Hematopoietic multipotent progenitor cell treated with erythropoietin and hydrocortisone succinate and interleukin-3 and kit ligand, for 4 days (in vitro differentiated cells): Measurements from ENCODE around the gene ST6GALNAC3.
"Not testable (repeated sequence)": the region's sequence is repeated elsewhere in the genome, so short reads cannot be mapped to it uniquely, and the experiment has no call there.

Source experiments
- DNase-seq: peaks from one replicate; pipeline ENCODE4 v3.0.0-alpha.2; 2015

Gene ST6GALNAC3

DNA sequence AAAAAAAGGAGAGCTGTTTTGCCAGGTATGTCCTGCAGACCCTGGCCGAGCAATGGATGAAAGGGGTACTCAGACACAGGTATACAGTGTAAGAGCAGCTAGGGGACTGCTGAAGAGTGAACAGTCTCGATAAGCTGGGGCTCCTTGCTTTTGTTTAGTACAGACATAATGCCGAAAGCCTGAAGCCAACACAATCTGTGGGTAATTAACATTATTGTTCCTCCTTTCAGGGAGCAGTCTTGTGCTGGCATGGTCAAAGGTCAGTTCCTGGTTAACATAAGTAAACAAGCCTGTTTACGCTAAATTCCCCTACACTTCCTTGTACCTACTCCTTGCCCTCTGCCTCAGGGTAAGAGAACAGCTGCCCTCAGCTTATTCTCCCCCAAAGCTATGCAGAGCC is 520.5 kb downstream of the ST6GALNAC3 start:
- no peak for DNase-seq

GRCh38 chr1:76601465-76601864 is 526.9 kb downstream of the ST6GALNAC3 start:
- no peak for DNase-seq

GRCh38 chr1:76607717-76608116 is 533.2 kb downstream of the ST6GALNAC3 start:
- peak; percentile 86 for DNase-seq

DNA sequence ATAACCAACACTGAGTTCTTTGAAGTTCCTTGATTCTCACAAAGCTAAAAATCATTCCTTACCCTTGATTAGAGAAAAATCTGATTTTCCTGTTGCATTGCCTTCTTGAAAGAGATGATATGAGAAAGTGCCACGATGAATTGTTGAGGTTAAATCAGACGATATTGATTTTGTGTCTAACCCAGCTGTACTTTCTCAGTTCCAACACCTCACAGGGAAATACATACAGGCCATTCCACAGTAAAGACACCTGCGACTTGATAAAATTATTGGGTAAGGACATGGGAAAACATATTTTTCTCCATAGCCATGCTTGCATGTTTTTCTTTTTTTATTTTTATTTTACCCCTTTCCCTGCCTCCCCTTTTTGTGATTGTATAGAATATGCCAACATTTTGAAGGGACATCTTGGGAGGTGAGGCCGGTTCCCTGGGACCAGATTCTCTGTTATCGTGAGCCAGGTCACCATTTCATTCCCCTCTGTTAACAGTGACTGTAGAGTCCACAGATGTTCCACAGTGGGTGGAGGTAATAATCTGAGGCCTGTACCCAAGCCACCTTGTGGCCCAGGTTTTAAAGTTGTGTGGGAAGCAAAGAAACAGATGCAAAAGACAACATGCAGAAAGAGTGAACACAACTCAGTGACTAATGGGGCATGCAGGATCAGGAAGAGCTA is 537.4 kb downstream of the ST6GALNAC3 start:
- DNase-seq = no peak

DNA sequence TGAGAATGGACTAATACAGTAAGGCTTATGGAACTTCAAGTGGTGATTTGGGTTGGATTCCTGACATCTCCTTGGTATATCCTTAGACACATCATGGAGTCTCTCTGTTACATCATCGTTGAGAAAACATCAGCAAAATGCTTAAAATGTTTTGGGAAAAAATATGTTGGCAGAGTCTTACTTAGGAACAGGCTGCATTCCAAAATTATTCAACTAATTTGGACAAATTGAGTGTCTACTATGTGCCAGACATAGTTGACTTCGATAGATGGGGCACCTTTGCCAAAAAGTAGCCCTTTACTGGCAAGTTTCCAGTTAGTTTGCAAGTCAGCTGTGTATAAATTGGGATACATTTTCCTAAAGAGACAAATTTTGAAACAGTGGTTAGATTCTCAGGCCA is 539.3 kb downstream of the ST6GALNAC3 start:
- no peak for DNase-seq

DNA sequence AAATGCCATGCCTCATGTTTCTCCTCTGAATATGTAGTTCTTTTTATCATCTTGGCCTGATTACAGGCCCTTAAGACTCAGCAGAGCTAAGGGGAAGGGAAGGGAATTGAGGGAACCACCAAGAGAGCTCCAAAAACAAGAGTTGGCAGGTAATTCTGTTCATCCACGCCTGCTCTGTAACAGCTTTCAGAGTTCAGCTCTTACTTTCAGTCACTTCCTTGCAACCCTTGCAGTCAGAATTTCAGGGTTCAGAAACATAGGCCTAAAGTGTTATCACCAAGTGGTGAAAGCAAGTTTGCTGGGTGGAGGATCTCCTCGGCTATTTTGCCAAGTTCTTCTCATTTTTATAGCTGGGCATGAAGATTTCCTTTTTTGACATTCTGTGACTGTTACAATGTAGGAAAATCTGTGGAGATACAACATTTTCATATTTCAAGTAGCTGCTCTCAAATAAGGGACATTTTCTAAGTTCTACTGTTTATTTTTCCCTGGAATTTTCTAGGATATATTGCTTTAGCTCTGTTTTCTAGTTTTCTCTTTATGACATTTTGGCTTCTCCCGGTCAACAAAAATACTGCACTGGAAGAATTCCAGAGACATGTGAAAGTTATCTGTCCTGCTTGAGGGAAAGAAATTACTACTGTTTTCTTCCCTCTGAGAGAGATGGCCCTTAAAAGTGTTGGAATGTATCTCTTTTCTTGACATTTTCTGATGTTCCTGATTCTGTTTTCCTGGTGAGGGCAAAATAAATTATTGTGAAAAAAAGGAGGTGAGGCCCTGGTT is 540.9 kb downstream of the ST6GALNAC3 start:
- DNase-seq = no peak

DNA sequence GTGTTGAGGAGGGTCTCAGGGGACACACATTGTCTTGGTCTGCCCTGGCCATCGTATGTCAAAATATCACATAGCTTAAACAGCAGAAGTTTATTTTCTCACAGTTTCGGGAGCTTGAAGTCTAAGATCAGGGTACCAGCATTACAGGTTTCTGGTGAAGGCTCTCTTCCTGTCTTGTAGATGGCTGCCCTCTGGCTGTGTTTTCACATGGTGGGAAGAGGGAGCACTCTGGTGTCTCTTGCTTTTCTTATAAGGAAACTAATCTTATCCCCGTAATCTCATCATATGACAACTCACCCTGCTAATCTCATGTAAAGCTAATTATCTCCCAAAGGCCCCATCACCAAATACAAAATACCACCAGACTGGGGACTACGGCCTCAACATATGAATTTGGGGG is 545.8 kb downstream of the ST6GALNAC3 start:
- no peak for DNase-seq

DNA sequence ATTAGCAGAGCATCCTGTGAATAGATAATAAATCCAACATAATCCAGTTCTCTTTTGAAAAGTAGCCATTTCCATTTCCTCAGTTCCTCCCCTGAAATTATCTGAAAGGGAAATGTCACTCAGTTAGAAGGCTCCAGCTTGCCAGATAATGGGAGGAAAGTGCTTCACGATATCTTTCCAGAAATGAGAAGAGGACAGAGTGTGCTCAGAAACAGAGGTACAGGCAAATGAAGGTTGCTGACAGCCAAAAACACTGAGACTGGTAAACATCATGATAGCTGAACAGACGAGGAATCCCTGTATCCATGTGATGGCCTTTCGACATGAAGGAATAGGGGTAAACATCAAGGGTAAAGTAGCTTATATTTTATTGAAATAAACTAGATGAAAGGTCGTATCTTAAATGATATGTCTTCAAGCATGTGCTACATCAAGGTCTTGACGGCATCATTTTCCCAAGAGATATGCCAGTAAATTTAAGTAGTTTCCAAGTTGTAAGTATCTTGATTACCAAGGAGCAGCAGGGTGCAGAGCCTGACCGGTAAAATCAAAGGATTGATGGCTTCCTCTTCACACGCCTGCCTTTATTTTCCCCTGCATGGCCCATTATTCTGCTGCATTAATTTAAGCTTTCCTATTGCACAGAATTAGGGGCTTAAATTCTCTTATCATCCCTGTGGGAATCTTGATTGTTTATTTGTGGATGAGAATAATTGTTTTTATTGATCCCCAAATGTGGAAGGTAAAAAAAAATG is 548.4 kb downstream of the ST6GALNAC3 start:
- DNase-seq = no peak

DNA sequence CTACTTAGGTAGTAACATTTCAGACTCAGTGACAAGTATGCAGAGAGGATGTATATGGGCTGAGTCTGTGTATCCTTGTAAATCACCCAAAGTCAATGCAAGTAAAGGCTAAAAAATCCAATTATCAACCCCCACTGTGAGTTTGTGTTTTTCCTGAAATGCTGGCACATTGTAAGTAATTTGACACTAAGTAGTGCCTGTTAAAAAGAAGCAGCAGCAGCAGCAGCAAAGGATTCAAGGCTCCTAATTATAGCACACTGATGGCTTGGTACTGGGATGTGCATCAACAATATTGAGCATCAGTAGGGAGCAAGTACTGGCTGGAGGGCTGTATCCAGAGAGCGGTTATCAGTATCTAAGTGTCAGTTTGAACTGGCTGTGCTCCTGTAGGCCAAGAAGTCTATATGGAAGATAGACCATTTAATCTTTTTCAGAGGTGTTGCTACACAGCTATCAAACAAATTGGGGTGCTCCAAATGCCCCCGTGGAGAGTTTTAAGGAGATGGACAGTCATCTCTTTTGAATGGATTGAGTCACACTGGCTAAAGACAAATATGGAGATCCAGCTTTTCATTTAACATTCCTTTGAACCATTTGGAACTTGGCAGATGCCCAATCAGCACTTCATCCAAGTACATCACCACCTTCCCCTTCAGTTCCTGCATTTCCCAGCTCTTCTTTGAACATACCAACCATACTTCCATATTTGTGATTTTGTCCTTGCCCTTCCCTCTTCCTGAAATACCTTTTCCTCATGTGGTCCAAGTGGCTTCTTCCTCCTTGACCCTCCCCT is 551.5 kb downstream of the ST6GALNAC3 start:
- no peak for DNase-seq

DNA sequence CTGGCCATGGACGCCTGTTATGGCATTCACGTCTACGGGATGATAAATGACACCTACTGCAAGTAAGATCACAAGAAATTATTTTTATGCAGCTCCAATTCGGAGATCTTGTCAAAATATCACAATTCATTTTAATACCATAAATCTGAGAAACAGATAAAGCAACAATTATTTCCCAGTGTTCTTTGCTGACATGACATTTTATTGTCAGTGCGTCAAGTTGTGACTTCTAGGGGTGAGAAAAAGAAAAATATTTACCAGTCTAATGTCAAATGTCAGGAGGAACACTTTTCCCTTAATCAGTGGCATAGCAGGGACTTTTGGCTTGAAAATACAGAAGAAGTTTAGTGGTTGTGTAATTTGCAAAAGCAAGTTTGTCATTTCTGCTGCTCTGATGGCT is 553.0 kb downstream of the ST6GALNAC3 start:
- no peak for DNase-seq

DNA sequence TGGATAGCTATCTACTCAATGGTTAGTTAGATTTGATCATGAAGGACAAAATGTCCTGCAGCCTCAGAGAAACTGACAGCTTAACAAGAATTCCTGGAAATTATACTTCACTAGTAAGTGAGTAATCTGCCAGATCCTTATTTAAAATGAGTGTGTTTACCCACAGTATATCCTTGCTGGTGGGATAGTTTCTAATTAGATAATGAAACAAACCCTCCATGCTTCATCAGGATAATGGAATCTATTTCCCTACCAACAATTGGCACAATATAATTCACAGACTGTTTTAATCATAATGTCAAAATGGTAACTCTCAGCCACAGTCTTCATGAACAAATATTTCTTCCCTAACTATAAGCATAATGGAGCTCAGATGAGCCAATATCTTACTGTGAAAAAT is 553.4 kb downstream of the ST6GALNAC3 start:
- no peak for DNase-seq

- no peak for DNase-seq
These were observed 557.6 kb downstream of the ST6GALNAC3 start for GRCh38 chr1:76632136-76632535.

- no peak for DNase-seq
These were observed 561.2 kb downstream of the ST6GALNAC3 start for GRCh38 chr1:76635784-76636183.

DNA sequence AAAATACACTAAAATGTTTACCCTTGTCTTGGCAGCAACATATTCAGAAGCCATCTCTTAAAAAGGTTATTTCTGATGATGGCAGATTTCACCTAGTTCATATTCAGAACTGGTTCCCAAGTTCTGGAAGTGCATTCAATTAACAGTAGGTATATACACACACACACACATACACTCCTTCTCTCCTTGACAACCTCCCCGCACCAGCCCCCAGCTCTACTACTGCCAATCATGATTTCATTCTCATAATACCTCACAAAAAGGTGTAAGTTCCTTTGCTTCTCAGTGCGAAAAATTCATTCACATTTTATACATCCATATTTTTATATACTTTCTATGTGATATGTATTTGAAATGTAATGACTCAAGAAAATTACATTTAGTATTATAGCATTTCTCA is 564.6 kb downstream of the ST6GALNAC3 start:
- DNase-seq = no peak

GRCh38 chr1:76640092-76640491 is 565.5 kb downstream of the ST6GALNAC3 start:
- peak; percentile 7 for DNase-seq

- no peak for DNase-seq
These were observed 566.2 kb downstream of the ST6GALNAC3 start for GRCh38 chr1:76640723-76641122.

DNA sequence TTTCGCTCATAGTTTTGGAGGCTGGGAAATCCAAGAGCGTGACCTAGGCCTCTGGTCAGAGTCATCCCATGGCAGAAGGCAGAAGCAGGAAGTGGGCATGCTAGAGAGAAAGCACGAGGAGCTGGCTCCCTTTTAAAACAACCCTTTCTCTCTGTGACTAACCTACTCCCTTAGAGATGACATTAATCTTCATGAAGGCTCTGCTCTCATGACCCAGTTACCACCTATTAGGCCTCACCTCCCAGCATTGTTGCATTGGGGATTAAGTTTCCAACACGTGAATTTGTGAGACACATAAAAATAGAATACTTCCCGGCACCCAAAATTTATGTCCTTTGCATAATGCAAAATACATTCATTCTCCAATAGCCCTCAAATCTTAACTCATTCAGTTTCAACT is 569.6 kb downstream of the ST6GALNAC3 start:
- DNase-seq = no peak

GRCh38 chr1:76652860-76653259 is 578.3 kb downstream of the ST6GALNAC3 start:
- DNase-seq = not testable (repeated sequence)

DNA sequence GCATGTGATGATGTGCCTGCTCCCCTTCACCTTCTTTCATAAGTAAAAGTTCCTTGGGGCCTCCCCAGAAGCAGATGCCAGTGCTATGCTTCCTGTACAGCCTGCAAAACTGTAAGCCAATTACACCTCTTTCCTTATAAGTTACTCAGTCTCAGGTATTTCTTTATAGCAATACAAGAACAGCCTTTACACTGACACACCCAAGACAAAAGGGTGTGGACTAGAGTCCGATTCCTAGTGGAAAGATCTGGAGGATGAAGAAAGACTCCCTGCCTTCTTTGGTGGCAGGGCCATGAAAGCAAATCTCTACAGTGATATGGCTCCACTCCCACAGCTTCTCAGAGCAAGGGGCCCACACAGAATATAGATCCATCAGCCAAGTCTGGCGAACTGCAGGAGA is 583.1 kb downstream of the ST6GALNAC3 start:
- no peak for DNase-seq

DNA sequence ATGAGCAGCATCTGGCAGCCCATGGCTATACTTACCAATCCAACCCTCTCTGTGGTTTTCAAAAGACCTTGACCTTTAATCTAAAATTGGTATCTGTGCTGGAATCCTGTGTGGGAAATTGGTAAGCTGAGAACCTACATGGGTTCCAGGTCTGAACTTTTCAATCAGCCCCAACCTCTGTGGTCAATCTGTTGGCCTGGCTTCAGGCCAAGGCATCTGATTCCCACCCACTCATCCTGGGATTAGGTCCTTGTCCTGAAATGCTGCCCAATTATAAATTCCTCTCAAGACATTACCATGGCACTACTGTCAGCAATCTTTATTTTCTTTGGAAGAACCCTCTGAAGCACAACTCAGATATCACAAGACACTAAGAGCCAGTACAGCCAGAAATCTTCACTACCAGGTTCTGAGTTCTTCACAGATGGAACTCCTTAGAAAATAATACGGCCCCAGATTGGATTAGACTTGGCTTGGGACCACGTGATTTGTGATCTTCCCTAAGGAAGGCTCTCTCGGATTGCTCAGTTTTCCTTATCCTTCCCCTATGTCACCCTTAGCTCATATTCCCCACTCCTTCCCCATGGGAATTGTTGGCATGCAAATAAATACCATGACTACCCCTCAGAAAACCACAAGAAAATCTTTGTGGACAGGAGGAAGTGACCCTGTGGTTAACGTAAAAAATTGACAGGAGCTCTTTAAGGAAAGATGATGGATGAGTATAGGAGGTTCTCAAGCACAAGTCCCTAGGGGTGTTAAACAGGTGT is 584.8 kb downstream of the ST6GALNAC3 start:
- DNase-seq = no peak

DNA sequence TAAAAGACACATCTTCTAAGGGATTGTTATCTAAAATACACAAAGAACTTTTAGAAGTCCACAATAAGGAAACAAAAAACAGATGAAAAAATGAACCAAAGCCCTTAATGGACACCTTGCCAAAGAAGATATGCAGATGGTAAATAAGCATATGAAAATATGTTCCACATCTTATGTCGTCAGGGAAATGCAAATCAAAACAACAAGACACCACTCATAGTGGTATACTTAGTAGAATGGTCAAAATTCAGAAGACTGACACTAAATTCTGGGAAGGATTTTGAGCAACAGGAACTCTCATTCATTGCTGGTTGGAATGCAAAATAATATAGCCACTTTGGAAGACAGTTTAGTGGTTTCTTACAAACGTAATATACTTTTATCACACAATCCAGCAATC is 587.0 kb downstream of the ST6GALNAC3 start:
- no peak for DNase-seq

DNA sequence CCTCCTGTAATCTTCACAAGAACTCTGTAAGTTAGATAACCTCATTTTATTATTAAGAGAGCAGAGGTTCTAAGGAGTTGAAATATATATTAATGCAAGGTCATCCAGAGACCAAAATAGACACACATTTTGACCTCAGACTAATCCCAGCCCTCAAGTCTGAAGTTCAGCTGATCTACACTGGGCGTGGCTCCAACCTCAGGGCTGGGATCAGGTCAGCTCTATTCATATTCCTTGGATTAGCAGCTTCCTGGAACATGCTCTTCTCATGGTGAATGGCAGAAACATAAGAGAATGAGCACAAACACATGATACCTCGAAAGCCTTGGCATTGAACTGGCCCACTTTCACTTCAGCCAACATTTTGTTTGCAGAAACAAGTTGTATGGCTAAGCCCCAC is 592.0 kb downstream of the ST6GALNAC3 start:
- DNase-seq = no peak
